HepG2 (cell line): ENCODE data around the gene NPB. TPM values are rescaled to one million over a fixed set of nuclear protein-coding genes. Genes with fewer than 3 reads are reported as not detected.
A peak's percentile ranks its signal among the peaks of the same experiment; 100 is the strongest.

ENCODE experiments used
- AGO2 ChIP-seq: fragments of 200-400 bp; formaldehyde crosslinking; optimal IDR thresholded peaks from 2 replicates; pipeline ENCODE3; 2017; ENCODE audit warnings: mild to moderate bottlenecking, low read depth, low read length, moderate library complexity
- E2F2 ChIP-seq: sonication (generic); formaldehyde crosslinking; IDR thresholded peaks from 2 replicates; pipeline ENCODE4 v1.4.0; 2020; ENCODE audit warnings: missing genetic modification reagents, borderline replicate concordance
- IRF2 ChIP-seq: IDR thresholded peaks from 2 replicates; pipeline ENCODE4 v1.6.1; 2018; ENCODE audit warnings: missing genetic modification reagents, missing compliant biosample characterization
- MEIS1 ChIP-seq: sonication (generic); formaldehyde crosslinking; IDR thresholded peaks from 2 replicates; pipeline ENCODE4 v1.9.0; 2021; ENCODE audit warnings: mild to moderate bottlenecking, missing genetic modification reagents, moderate library complexity, borderline replicate concordance
- NR1H2 ChIP-seq: sonication (generic); formaldehyde crosslinking; IDR thresholded peaks from 2 replicates; pipeline ENCODE4 v1.8.1; 2022; ENCODE audit warnings: low read depth, missing genetic modification reagents, borderline replicate concordance
- SRY ChIP-seq: sonication (generic); formaldehyde crosslinking; IDR thresholded peaks from 2 replicates; pipeline ENCODE4 v1.8.0; 2022; ENCODE audit warnings: mild to moderate bottlenecking, missing genetic modification reagents
- ZHX2 ChIP-seq, 2 experiments: sonication (generic) in 1 of 2; formaldehyde crosslinking in 1 of 2; IDR thresholded peaks; 2 replicates each; pipeline versions ENCODE4 v1.6.1 to v1.9.0; 2014 to 2022; ENCODE audit warnings: antibody characterized with exemption in 1 of 2, borderline replicate concordance in 1 of 2, inconsistent platforms in 1 of 2, low read depth in 1 of 2, missing genetic modification reagents in 1 of 2
- ZNF576 ChIP-seq: sonication (generic); formaldehyde crosslinking; IDR thresholded peaks from 2 replicates; pipeline ENCODE4 v1.4.0; 2020; ENCODE audit warnings: mild to moderate bottlenecking, missing genetic modification reagents
- ZNF780A ChIP-seq: sonication (generic); formaldehyde crosslinking; IDR thresholded peaks from 2 replicates; pipeline ENCODE4 v1.8.0; 2022; ENCODE audit warnings: mild to moderate bottlenecking, missing genetic modification reagents, moderate library complexity
- polyA plus RNA-seq, 8 experiments: library from polyadenylated mRNA; depleted of rRNA in 3 of 8; stranded (reverse) in 7 of 8; unstranded in 1 of 8; fragments of >200 nt; fragmentation: Illumina TruSeq in 4 of 8; extraction: Trizol in 4 of 8; gene quantifications; 2 replicates each; pipeline versions ENCODE4 v1.2.1 to v1.2.3, GENCODE V29; 2011 to 2016; ENCODE audit warnings: low read depth in 4 of 8, missing spikeins in 1 of 8, mixed read lengths in 1 of 8; ENCODE audit not compliant: insufficient read depth in 1 of 8
- total RNA-seq, 5 experiments: library from RNA; depleted of rRNA; stranded (reverse); fragments of >200 nt; fragmentation: Illumina TruSeq; extraction: Trizol; gene quantifications; 2 replicates each; pipeline ENCODE4 v1.2.3, GENCODE V29; 2016; ENCODE audit warnings: low read depth in 1 of 5
- TF ChIP-seq, protein P1 (sequence below): fragments of 450-650 bp; IDR thresholded peaks from 2 replicates; pipeline ENCODE4 v1.6.1; 2016
- TF ChIP-seq, protein P2 (sequence below): sonication (generic); formaldehyde crosslinking; IDR thresholded peaks from 2 replicates; pipeline ENCODE4 v1.5.0; 2020; ENCODE audit warnings: missing genetic modification reagents, mild to moderate bottlenecking, borderline replicate concordance
- TF ChIP-seq, protein P3 (sequence below): sonication (generic); formaldehyde crosslinking; IDR thresholded peaks from 2 replicates; pipeline ENCODE4 v1.4.0; 2020; ENCODE audit warnings: missing genetic modification reagents

The NPB gene
- total and polyA plus RNA-seq, 2 of the 13 experiments (the other 11 are each of a cell fraction or from before 2014, with no cell fraction given) = 0.11 to 0.93 TPM

- TF ChIP-seq ZHX2 (IDR thresholded peaks at IDR 0.05; ENCODE audit: low read depth) (peak; percentile 87), ZHX2 (CRISPR knock-in tag; IDR thresholded peaks at IDR 0.05; ENCODE audit: borderline replicate concordance) (peak; percentile 88), E2F2 (CRISPR knock-in tag) (no peak), AGO2 (peak; percentile 100), NR1H2 (CRISPR knock-in tag) (peak; percentile 98), MEIS1 (CRISPR knock-in tag) (peak; percentile 89), ZNF576 (CRISPR knock-in tag) (peak; percentile 87), SRY (peak; percentile 99), ZNF780A (CRISPR knock-in tag) (peak; percentile 94), IRF2 (CRISPR knock-in tag) (peak; percentile 71)
- TF ChIP-seq, protein P1, sequence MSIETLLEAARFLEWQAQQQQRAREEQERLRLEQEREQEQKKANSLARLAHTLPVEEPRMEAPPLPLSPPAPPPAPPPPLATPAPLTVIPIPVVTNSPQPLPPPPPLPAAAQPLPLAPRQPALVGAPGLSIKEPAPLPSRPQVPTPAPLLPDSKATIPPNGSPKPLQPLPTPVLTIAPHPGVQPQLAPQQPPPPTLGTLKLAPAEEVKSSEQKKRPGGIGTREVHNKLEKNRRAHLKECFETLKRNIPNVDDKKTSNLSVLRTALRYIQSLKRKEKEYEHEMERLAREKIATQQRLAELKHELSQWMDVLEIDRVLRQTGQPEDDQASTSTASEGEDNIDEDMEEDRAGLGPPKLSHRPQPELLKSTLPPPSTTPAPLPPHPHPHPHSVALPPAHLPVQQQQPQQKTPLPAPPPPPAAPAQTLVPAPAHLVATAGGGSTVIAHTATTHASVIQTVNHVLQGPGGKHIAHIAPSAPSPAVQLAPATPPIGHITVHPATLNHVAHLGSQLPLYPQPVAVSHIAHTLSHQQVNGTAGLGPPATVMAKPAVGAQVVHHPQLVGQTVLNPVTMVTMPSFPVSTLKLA = peak; percentile 60; the same call in 1 of the 2 replicates
- TF ChIP-seq, protein P2, sequence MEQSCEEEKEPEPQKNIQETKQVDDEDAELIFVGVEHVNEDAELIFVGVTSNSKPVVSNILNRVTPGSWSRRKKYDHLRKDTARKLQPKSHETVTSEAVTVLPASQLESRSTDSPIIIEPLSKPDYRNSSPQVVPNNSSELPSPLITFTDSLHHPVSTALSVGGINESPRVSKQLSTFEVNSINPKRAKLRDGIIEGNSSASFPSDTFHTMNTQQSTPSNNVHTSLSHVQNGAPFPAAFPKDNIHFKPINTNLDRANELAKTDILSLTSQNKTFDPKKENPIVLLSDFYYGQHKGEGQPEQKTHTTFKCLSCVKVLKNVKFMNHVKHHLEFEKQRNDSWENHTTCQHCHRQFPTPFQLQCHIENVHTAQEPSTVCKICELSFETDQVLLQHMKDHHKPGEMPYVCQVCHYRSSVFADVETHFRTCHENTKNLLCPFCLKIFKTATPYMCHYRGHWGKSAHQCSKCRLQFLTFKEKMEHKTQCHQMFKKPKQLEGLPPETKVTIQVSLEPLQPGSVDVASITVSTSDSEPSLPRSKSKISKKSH = peak; percentile 96
- TF ChIP-seq, protein P3, sequence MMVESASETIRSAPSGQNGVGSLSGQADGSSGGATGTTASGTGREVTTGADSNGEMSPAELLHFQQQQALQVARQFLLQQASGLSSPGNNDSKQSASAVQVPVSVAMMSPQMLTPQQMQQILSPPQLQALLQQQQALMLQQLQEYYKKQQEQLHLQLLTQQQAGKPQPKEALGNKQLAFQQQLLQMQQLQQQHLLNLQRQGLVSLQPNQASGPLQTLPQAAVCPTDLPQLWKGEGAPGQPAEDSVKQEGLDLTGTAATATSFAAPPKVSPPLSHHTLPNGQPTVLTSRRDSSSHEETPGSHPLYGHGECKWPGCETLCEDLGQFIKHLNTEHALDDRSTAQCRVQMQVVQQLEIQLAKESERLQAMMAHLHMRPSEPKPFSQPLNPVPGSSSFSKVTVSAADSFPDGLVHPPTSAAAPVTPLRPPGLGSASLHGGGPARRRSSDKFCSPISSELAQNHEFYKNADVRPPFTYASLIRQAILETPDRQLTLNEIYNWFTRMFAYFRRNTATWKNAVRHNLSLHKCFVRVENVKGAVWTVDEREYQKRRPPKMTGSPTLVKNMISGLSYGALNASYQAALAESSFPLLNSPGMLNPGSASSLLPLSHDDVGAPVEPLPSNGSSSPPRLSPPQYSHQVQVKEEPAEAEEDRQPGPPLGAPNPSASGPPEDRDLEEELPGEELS (CRISPR knock-in tag) = 0 out of 2 replicates have a peak, but pooled peaks have one; percentile 27
These were observed 30.4 kb upstream of the NPB start (continued) for GRCh38 chr17:81871387-81872230.
